Measurements from ENCODE around the gene ABCD3.

The ABCD3 gene

DNA sequence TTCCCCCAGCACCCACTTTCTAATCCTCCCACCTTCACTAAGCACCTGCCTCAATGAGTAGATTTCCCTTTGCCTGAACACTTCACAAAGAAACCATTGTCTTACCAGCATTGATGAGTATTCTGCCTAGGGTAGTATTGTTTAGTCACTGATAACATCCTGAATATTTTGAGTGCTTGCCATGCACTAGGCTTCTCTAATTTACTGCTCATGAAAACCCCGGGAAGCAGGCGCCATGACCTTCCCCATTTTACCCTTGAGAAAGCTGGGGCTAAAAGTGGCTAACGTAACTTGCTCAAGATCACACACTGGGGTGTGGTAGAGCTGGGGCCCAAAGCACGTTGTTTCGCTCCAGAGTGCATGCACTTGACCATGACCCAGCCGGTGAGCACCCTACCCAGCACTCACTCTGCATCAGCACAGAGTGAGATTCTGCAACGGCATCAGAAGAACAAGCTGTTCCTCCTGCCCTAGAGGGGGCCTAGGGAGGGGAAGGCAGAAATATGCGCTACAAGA lies 133.9 kb downstream of the ABCD3 start:
- H3K27me3 ChIP-seq (replicated peaks; ENCODE audit: insufficient read depth, low read length): no peaks in the 10 kb centered on the region
- no peaks in the 10 kb centered on the region for H3F3A ChIP-seq (ENCODE audit: insufficient read depth, low read length)
- DNase-seq: no peak
- H3K27ac ChIP-seq (ENCODE audit: low read length): no peak overlapping the region
- H3K9me3 ChIP-seq (replicated peaks; ENCODE audit: insufficient read depth, low read length): no peaks in the 10 kb centered on the region
- no peak overlapping the region for H3K4me3 ChIP-seq (ENCODE audit: low read length)
- H4K20me1 ChIP-seq (ENCODE audit: insufficient read depth, low read length): no peaks in the 10 kb centered on the region
- H3K36me3 ChIP-seq (replicated peaks; ENCODE audit: insufficient read depth, low read length): no peaks in the 10 kb centered on the region
- no peak for TF ChIP-seq EZH2 (optimal IDR thresholded peaks at IDR 0.05; ENCODE audit: low read depth, low read length)
- TF ChIP-seq EZH2phosphoT487 (IDR thresholded peaks at IDR 0.05; ENCODE audit: low read length): no peak
- TF ChIP-seq, protein P1, sequence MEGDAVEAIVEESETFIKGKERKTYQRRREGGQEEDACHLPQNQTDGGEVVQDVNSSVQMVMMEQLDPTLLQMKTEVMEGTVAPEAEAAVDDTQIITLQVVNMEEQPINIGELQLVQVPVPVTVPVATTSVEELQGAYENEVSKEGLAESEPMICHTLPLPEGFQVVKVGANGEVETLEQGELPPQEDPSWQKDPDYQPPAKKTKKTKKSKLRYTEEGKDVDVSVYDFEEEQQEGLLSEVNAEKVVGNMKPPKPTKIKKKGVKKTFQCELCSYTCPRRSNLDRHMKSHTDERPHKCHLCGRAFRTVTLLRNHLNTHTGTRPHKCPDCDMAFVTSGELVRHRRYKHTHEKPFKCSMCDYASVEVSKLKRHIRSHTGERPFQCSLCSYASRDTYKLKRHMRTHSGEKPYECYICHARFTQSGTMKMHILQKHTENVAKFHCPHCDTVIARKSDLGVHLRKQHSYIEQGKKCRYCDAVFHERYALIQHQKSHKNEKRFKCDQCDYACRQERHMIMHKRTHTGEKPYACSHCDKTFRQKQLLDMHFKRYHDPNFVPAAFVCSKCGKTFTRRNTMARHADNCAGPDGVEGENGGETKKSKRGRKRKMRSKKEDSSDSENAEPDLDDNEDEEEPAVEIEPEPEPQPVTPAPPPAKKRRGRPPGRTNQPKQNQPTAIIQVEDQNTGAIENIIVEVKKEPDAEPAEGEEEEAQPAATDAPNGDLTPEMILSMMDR (IDR thresholded peaks at IDR 0.05; ENCODE audit: low read length): no peak
- no peak overlapping the region for H2AFZ ChIP-seq (ENCODE audit: low read length)
- H3K9ac ChIP-seq (ENCODE audit: low read length): no peak overlapping the region
- no peaks in the 10 kb centered on the region for H3K4me1 ChIP-seq (ENCODE audit: low read length)
- H3K9me2 ChIP-seq (replicated peaks; ENCODE audit: insufficient read depth, low read length): no peaks in the 10 kb centered on the region
- no peak overlapping the region for H3K4me2 ChIP-seq (ENCODE audit: low read depth, low read length)
- H3K79me2 ChIP-seq (ENCODE audit: low read length): no peaks in the 10 kb centered on the region

DNA sequence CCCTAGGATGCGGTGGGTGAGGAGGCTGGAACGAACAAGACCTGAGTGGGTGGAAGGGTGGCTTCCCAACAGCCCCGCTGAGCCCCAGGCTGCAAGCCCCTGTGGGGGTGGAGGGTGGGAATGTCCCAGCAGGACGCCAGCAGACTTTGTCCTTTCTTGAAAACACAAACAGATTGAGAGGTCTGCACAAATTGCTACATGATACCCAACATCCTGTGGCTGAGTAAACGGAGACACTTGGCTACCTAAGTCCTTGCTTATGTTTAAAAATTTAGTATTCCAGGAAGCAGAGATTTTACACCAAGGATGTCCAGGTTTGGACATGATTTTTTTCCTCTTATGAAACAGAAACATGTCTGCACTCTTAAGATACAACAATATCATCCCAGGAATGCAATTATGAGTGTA lies 135.1 kb downstream of the ABCD3 start:
- Histone ChIP-seq H3K9ac (ENCODE audit: low read length) (no peak overlapping the region), H3K4me3 (ENCODE audit: low read length) (no peak overlapping the region), H2AFZ (ENCODE audit: low read length) (no peak overlapping the region), H4K20me1 (ENCODE audit: insufficient read depth, low read length) (no peaks in the 10 kb centered on the region), H3K27ac (ENCODE audit: low read length) (no peak overlapping the region), H3K36me3 (replicated peaks; ENCODE audit: insufficient read depth, low read length) (no peaks in the 10 kb centered on the region), H3K27me3 (replicated peaks; ENCODE audit: insufficient read depth, low read length) (no peaks in the 10 kb centered on the region), H3K79me2 (ENCODE audit: low read length) (no peaks in the 10 kb centered on the region), H3K4me2 (ENCODE audit: low read depth, low read length) (no peak overlapping the region), H3F3A (ENCODE audit: insufficient read depth, low read length) (no peaks in the 10 kb centered on the region), H3K4me1 (ENCODE audit: low read length) (no peaks in the 10 kb centered on the region), H3K9me3 (replicated peaks; ENCODE audit: insufficient read depth, low read length) (no peaks in the 10 kb centered on the region), H3K9me2 (replicated peaks; ENCODE audit: insufficient read depth, low read length) (no peaks in the 10 kb centered on the region)
- TF ChIP-seq, protein P1 (IDR thresholded peaks at IDR 0.05; ENCODE audit: low read length): no peak
- TF ChIP-seq EZH2 (optimal IDR thresholded peaks at IDR 0.05; ENCODE audit: low read depth, low read length) (no peak), EZH2phosphoT487 (IDR thresholded peaks at IDR 0.05; ENCODE audit: low read length) (no peak)
- no peak for DNase-seq

DNA sequence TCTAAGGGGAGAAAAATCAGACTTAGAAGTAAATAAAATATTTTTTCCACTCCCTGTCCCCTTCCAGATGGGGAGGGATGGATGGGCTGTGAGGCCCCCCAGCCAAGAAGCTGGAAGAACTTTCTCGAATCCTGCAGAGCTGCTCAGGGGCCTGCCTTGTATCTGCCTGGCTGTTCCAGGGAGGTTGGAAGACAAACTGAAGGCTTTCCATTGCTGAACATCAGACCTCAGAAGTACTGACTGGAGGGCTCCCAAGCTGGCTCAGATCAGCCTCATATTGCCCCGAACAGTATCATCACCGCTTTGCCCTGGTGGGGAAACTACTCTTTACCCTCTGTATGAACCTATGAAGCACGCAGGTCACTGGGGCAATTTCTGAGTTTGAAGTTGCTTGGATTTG lies 135.7 kb downstream of the ABCD3 start:
- Histone ChIP-seq H3K9ac (ENCODE audit: low read length) (no peak overlapping the region), H3K4me1 (ENCODE audit: low read length) (no peaks in the 10 kb centered on the region), H3K27me3 (replicated peaks; ENCODE audit: insufficient read depth, low read length) (no peaks in the 10 kb centered on the region), H3K4me3 (ENCODE audit: low read length) (no peak overlapping the region), H3K9me3 (replicated peaks; ENCODE audit: insufficient read depth, low read length) (no peaks in the 10 kb centered on the region), H3K9me2 (replicated peaks; ENCODE audit: insufficient read depth, low read length) (no peaks in the 10 kb centered on the region), H3F3A (ENCODE audit: insufficient read depth, low read length) (no peaks in the 10 kb centered on the region), H3K36me3 (replicated peaks; ENCODE audit: insufficient read depth, low read length) (no peaks in the 10 kb centered on the region), H3K4me2 (ENCODE audit: low read depth, low read length) (no peak overlapping the region), H4K20me1 (ENCODE audit: insufficient read depth, low read length) (no peaks in the 10 kb centered on the region), H2AFZ (ENCODE audit: low read length) (no peak overlapping the region), H3K27ac (ENCODE audit: low read length) (no peak overlapping the region), H3K79me2 (ENCODE audit: low read length) (no peaks in the 10 kb centered on the region)
- TF ChIP-seq EZH2phosphoT487 (IDR thresholded peaks at IDR 0.05; ENCODE audit: low read length) (no peak), EZH2 (optimal IDR thresholded peaks at IDR 0.05; ENCODE audit: low read depth, low read length) (no peak)
- TF ChIP-seq, protein P1 (IDR thresholded peaks at IDR 0.05; ENCODE audit: low read length): no peak
- DNase-seq: no peak

Measured in MM.1S (cell line).